GM08714 (cell line): ENCODE results near the gene RGS10.
A peak's percentile ranks its signal among the peaks of the same experiment; 100 is the strongest.

Source experiments
- H3K4me3 ChIP-seq: fragments of 200-500 bp; sonication (Bioruptor generic); 2 replicates; pipeline ENCODE4 v1.5.1; 2014; ENCODE audit warnings: mild to moderate bottlenecking, low read length, inconsistent platforms
- ZNF274 ChIP-seq: IDR thresholded peaks from 2 replicates; pipeline ENCODE4 v1.6.1; 2012; ENCODE audit warnings: mild to moderate bottlenecking, low read depth, low read length

Gene RGS10

GRCh38 chr10:119483839-119484238 is 58.7 kb downstream of the RGS10 start:
- H3K4me3 ChIP-seq: no peak overlapping the region
- TF ChIP-seq ZNF274: no peak

- TF ChIP-seq ZNF274: no peak
- no peak overlapping the region for H3K4me3 ChIP-seq
Observed at GRCh38 chr10:119483001-119483400, 59.5 kb downstream of the RGS10 start.

GRCh38 chr10:119481781-119482426 is 60.6 kb downstream of the RGS10 start:
- no peak for TF ChIP-seq ZNF274
- no peak overlapping the region for H3K4me3 ChIP-seq

GRCh38 chr10:119480667-119481066 is 61.9 kb downstream of the RGS10 start:
- no peak overlapping the region for H3K4me3 ChIP-seq
- no peak for TF ChIP-seq ZNF274

- no peak overlapping the region for H3K4me3 ChIP-seq
Observed at GRCh38 chr10:119479532-119479931, 63.0 kb downstream of the RGS10 start.

GRCh38 chr10:119478811-119479341 is 63.6 kb downstream of the RGS10 start:
- no peak for TF ChIP-seq ZNF274
- no peak overlapping the region for H3K4me3 ChIP-seq

More at GRCh38 chr10:119479532-119479931, 63.0 kb downstream of the RGS10 start:
- TF ChIP-seq ZNF274: no peak

GRCh38 chr10:119478111-119478802 is 64.3 kb downstream of the RGS10 start:
- H3K4me3 ChIP-seq: no peak overlapping the region; the same call in 1 of the 2 replicates
- TF ChIP-seq ZNF274: no peak

- H3K4me3 ChIP-seq: peak overlapping the region; percentile 13; the same call in 1 of the 2 replicates
- no peak for TF ChIP-seq ZNF274
Observed at GRCh38 chr10:119477444-119477843, 65.1 kb downstream of the RGS10 start.

- TF ChIP-seq ZNF274: no peak
- no peak overlapping the region for H3K4me3 ChIP-seq
Observed at GRCh38 chr10:119474606-119475005, 67.9 kb downstream of the RGS10 start.

- no peak overlapping the region for H3K4me3 ChIP-seq
- no peak for TF ChIP-seq ZNF274
Observed at GRCh38 chr10:119473771-119474170, 68.7 kb downstream of the RGS10 start.

GRCh38 chr10:119470920-119471702 is 71.4 kb downstream of the RGS10 start:
- no peak for TF ChIP-seq ZNF274
- H3K4me3 ChIP-seq: no peak overlapping the region

GRCh38 chr10:119469846-119470245 is 72.7 kb downstream of the RGS10 start:
- no peak for TF ChIP-seq ZNF274
- no peak overlapping the region for H3K4me3 ChIP-seq

- no peak for TF ChIP-seq ZNF274
- H3K4me3 ChIP-seq: no peak overlapping the region
Observed at GRCh38 chr10:119469325-119469707, 73.2 kb downstream of the RGS10 start.

GRCh38 chr10:119468542-119469324 is 73.8 kb downstream of the RGS10 start:
- TF ChIP-seq ZNF274: no peak
- H3K4me3 ChIP-seq: no peak overlapping the region
